Neural progenitor cell (in vitro differentiated cells): ENCODE measurements around the gene HS2ST1. TPM values are rescaled to one million over a fixed set of nuclear protein-coding genes. Genes with fewer than 3 reads are reported as not detected.

Experiments
- DNase-seq: peaks from one replicate; pipeline ENCODE4 v3.0.0-alpha.2; 2016; ENCODE audit warnings: low spot score
- H2AFZ ChIP-seq: fragments of 200-600 bp; sonication (generic); replicated peaks from 2 replicates; pipeline ENCODE4 v1.6.1; 2016; ENCODE audit warnings: antibody characterized with exemption
- H3F3A ChIP-seq: fragments of 200-600 bp; sonication (generic); 2 replicates; pipeline ENCODE4 v1.6.1; 2016; ENCODE audit warnings: antibody characterized with exemption, low read depth
- H3K27ac ChIP-seq: fragments of 200-600 bp; sonication (generic); 2 replicates; pipeline ENCODE4 v1.5.1; 2016; ENCODE audit warnings: mild to moderate bottlenecking
- H3K27me3 ChIP-seq: fragments of 200-600 bp; sonication (generic); 2 replicates; pipeline ENCODE4 v1.6.1; 2016; ENCODE audit warnings: mild to moderate bottlenecking, moderate library complexity
- H3K36me3 ChIP-seq: fragments of 200-600 bp; sonication (generic); 2 replicates; pipeline ENCODE4 v1.5.1; 2016
- H3K4me1 ChIP-seq: fragments of 200-600 bp; sonication (generic); 2 replicates; pipeline ENCODE4 v1.6.1; 2016; ENCODE audit warnings: mixed run types
- H3K4me2 ChIP-seq: fragments of 200-600 bp; sonication (generic); 2 replicates; pipeline ENCODE4 v1.6.1; 2016
- H3K4me3 ChIP-seq: fragments of 200-600 bp; sonication (generic); 2 replicates; pipeline ENCODE4 v1.5.1; 2016
- H3K79me2 ChIP-seq: fragments of 200-600 bp; sonication (generic); 2 replicates; pipeline ENCODE4 v1.6.1; 2016; ENCODE audit warnings: low read depth
- H3K9ac ChIP-seq: fragments of 200-600 bp; sonication (generic); 2 replicates; pipeline ENCODE4 v1.6.1; 2016
- H3K9me3 ChIP-seq: fragments of 200-600 bp; sonication (generic); 2 replicates; pipeline ENCODE4 v1.5.1; 2016; ENCODE audit warnings: low read depth
- H4K20me1 ChIP-seq: fragments of 200-600 bp; sonication (generic); 2 replicates; pipeline ENCODE4 v1.6.1; 2016; ENCODE audit warnings: low read depth
- H3K27ac Mint-ChIP-seq: 3 replicates; pipeline ENCODE4 v1.8.0; 2021; ENCODE audit warnings: mixed read lengths
- H3K27me3 Mint-ChIP-seq: 2 replicates; pipeline ENCODE4 v1.8.0; 2022; ENCODE audit warnings: low read depth, mild to moderate bottlenecking, inconsistent platforms, moderate library complexity, mixed read lengths; ENCODE audit not compliant: insufficient read depth
- H3K36me3 Mint-ChIP-seq: 3 replicates; pipeline ENCODE4 v1.8.0; 2021; ENCODE audit warnings: mixed read lengths
- H3K4me1 Mint-ChIP-seq: 3 replicates; pipeline ENCODE4 v1.8.0; 2021; ENCODE audit warnings: mixed read lengths
- H3K4me3 Mint-ChIP-seq: 3 replicates; pipeline ENCODE4 v1.8.0; 2021; ENCODE audit warnings: mild to moderate bottlenecking, moderate library complexity, mixed read lengths
- H3K9me3 Mint-ChIP-seq: 3 replicates; pipeline ENCODE4 v1.8.0; 2020; ENCODE audit warnings: mixed read lengths
- EZH2 ChIP-seq: fragments of 200-600 bp; sonication (generic); IDR thresholded peaks from 2 replicates; pipeline ENCODE4 v1.6.1; 2017; ENCODE audit warnings: antibody characterized with exemption, mild to moderate bottlenecking, moderate library complexity
- EZH2phosphoT487 ChIP-seq: fragments of 200-600 bp; sonication (generic); IDR thresholded peaks from 2 replicates; pipeline ENCODE4 v1.6.1; 2017; ENCODE audit warnings: antibody characterized with exemption
- total RNA-seq: library from RNA; depleted of rRNA; stranded (reverse); fragments of >200 nt; gene quantifications from 2 replicates; pipeline ENCODE4 v1.2.3, GENCODE V29; 2015; ENCODE audit warnings: low replicate concordance
- TF ChIP-seq, protein P1 (sequence below): fragments of 200-600 bp; sonication (generic); IDR thresholded peaks from 2 replicates; pipeline ENCODE4 v1.5.1; 2017; ENCODE audit warnings: antibody characterized with exemption, mild to moderate bottlenecking

Gene HS2ST1
- total RNA-seq, 1 donor from 2014 or later, result 33.2 TPM

DNA sequence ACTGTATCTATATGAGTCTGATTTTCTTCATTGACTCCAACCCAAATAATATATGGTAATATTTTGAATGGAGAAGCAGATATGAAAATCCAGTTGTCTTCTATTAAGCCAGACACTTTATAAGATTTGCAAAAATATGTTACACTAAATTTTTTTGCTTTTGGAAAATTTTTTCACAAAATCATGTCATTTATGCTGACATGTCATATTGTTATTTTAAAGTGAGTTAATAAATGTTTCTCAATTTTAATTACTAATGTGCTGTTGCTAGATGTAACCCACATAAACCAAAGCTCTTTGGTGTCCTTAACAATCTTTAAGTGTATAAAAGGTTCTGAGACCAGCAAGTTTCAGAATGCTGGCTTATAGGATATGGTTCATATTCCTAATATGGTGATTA lies 142.5 kb downstream of the HS2ST1 start:
- no peak overlapping the region for H3K4me2 ChIP-seq
- H3F3A ChIP-seq, result no peaks in the 10 kb centered on the region
- Mint-ChIP-seq H3K36me3 (peaks cover 18% of the 10 kb centered on the region), H3K4me3 (no peak overlapping the region), H3K27ac (no peak overlapping the region), H3K4me1 (no peaks in the 10 kb centered on the region), H3K27me3 (no peaks in the 10 kb centered on the region), H3K9me3 (peaks cover 14% of the 10 kb centered on the region)
- no peaks in the 10 kb centered on the region for H3K27me3 ChIP-seq
- H3K9me3 ChIP-seq, result no peaks in the 10 kb centered on the region
- peaks cover 95% of the 10 kb centered on the region for H3K79me2 ChIP-seq
- H3K9ac ChIP-seq, result no peak overlapping the region
- no peak for TF ChIP-seq EZH2
- TF ChIP-seq EZH2phosphoT487, result no peak
- TF ChIP-seq, protein P1, sequence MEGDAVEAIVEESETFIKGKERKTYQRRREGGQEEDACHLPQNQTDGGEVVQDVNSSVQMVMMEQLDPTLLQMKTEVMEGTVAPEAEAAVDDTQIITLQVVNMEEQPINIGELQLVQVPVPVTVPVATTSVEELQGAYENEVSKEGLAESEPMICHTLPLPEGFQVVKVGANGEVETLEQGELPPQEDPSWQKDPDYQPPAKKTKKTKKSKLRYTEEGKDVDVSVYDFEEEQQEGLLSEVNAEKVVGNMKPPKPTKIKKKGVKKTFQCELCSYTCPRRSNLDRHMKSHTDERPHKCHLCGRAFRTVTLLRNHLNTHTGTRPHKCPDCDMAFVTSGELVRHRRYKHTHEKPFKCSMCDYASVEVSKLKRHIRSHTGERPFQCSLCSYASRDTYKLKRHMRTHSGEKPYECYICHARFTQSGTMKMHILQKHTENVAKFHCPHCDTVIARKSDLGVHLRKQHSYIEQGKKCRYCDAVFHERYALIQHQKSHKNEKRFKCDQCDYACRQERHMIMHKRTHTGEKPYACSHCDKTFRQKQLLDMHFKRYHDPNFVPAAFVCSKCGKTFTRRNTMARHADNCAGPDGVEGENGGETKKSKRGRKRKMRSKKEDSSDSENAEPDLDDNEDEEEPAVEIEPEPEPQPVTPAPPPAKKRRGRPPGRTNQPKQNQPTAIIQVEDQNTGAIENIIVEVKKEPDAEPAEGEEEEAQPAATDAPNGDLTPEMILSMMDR, result no peak
- H2AFZ ChIP-seq, result no peak overlapping the region
- no peak overlapping the region for H3K27ac ChIP-seq
- H4K20me1 ChIP-seq, result no peaks in the 10 kb centered on the region
- DNase-seq, result no peak
- no peaks in the 10 kb centered on the region for H3K4me1 ChIP-seq
- no peaks in the 10 kb centered on the region for H3K36me3 ChIP-seq
- no peak overlapping the region for H3K4me3 ChIP-seq

DNA sequence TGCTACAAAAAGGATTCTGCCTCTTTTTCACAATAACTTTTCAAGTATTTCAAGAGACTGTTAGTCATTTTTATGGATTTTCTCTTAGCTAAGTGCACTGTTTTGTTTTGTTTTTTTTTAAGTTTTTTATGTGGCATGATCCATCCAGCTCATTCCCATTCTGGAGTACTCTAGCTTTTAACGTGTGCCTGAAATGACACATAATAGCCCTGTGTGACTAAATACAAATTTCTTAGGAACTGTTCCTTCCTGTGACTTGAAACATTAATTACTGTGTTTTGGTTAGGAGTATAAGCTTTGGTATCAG lies 143.9 kb downstream of the HS2ST1 start:
- H3K36me3 ChIP-seq, result no peaks in the 10 kb centered on the region
- H3K27me3 ChIP-seq, result no peaks in the 10 kb centered on the region
- Mint-ChIP-seq H3K27me3 (no peaks in the 10 kb centered on the region), H3K4me3 (no peak overlapping the region), H3K27ac (no peak overlapping the region), H3K4me1 (no peaks in the 10 kb centered on the region), H3K9me3 (peaks cover 23% of the 10 kb centered on the region), H3K36me3 (peaks cover 24% of the 10 kb centered on the region)
- no peak overlapping the region for H3K4me2 ChIP-seq
- H4K20me1 ChIP-seq, result no peaks in the 10 kb centered on the region
- no peak overlapping the region for H3K27ac ChIP-seq
- DNase-seq, result no peak
- no peaks in the 10 kb centered on the region for H3F3A ChIP-seq
- peaks cover 95% of the 10 kb centered on the region for H3K79me2 ChIP-seq
- no peaks in the 10 kb centered on the region for H3K9me3 ChIP-seq
- H3K4me3 ChIP-seq, result no peak overlapping the region
- TF ChIP-seq EZH2phosphoT487, result no peak
- TF ChIP-seq, protein P1, result no peak
- TF ChIP-seq EZH2, result no peak
- H2AFZ ChIP-seq, result no peak overlapping the region
- no peak overlapping the region for H3K9ac ChIP-seq
- H3K4me1 ChIP-seq, result no peaks in the 10 kb centered on the region

DNA sequence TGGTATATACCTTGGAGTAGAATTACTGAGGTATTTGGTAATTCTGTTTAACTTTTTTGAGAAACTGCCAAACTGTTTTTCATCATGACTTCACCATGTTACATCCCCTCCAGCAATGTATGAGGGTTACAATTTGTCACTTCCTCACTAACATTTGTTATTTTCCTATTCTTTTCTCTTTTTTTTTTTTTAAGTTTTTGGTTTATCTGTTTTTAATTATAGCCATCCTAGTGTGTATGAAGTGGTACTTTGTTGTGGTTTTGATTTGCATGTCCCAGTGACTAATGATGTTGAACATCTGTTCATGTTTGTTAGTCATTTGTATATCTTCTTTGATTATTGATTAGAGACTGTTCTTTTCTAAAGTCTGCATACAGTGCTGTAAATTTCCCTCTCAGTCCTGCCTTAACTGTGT lies 147.3 kb downstream of the HS2ST1 start:
- Mint-ChIP-seq H3K4me1 (peaks cover 3% of the 10 kb centered on the region), H3K36me3 (peaks cover 18% of the 10 kb centered on the region), H3K4me3 (no peak overlapping the region), H3K9me3 (peaks cover 28% of the 10 kb centered on the region), H3K27ac (no peak overlapping the region), H3K27me3 (no peaks in the 10 kb centered on the region)
- Histone ChIP-seq H3K27me3 (no peaks in the 10 kb centered on the region), H3K79me2 (peaks cover 96% of the 10 kb centered on the region), H3K9me3 (no peaks in the 10 kb centered on the region), H3K9ac (no peak overlapping the region), H3K27ac (no peak overlapping the region), H4K20me1 (no peaks in the 10 kb centered on the region), H3K4me2 (no peak overlapping the region), H3K4me3 (no peak overlapping the region), H2AFZ (no peak overlapping the region), H3K4me1 (peaks cover 7% of the 10 kb centered on the region), H3F3A (no peaks in the 10 kb centered on the region), H3K36me3 (no peaks in the 10 kb centered on the region)
- TF ChIP-seq EZH2phosphoT487, result no peak
- no peak for TF ChIP-seq EZH2
- TF ChIP-seq, protein P1, result no peak
- no peak for DNase-seq

DNA sequence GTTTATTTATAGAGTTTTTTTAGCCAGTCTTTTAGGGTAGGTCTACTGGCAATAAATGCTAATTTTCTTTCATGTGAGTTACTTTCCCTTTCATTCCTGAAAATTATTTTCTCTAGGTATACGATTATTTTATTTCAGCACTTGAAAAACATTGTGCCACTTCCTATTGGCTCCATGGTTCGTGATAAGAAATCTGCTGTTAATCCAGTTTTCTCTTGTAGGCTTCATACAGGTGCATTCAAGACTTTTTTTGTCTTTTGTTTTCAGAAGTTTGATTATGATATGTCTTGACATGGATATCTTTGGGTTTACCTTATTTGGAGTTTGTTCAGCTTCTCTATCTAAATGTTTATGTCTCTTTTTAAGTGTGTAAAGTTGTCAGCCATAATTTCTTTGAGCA lies 148.3 kb downstream of the HS2ST1 start:
- Mint-ChIP-seq H3K27ac (no peak overlapping the region), H3K9me3 (peaks cover 33% of the 10 kb centered on the region), H3K27me3 (no peaks in the 10 kb centered on the region), H3K36me3 (peaks cover 21% of the 10 kb centered on the region), H3K4me3 (no peak overlapping the region), H3K4me1 (peaks cover 3% of the 10 kb centered on the region)
- Histone ChIP-seq H3K79me2 (peaks cover 94% of the 10 kb centered on the region), H3K4me3 (no peak overlapping the region), H3K4me1 (peaks cover 7% of the 10 kb centered on the region), H3K4me2 (no peak overlapping the region), H3K9me3 (no peaks in the 10 kb centered on the region), H2AFZ (no peak overlapping the region), H3K36me3 (no peaks in the 10 kb centered on the region), H3K27me3 (no peaks in the 10 kb centered on the region), H3F3A (no peaks in the 10 kb centered on the region), H4K20me1 (no peaks in the 10 kb centered on the region), H3K27ac (no peak overlapping the region), H3K9ac (no peak overlapping the region)
- DNase-seq, result no peak
- TF ChIP-seq, protein P1, result no peak
- TF ChIP-seq EZH2phosphoT487 (no peak), EZH2 (no peak)
